CD4-positive, alpha-beta T cell (primary cell): Measurements from ENCODE around the gene LUC7L2. TPM values are rescaled to one million over a fixed set of nuclear protein-coding genes. Genes with fewer than 3 reads are reported as not detected.
"Not testable (repeated sequence)": the region's sequence is repeated elsewhere in the genome, so short reads cannot be mapped to it uniquely, and the experiment has no call there.

Experiments used
- ATAC-seq: fragments of 200-7000 bp; cut with Tn5 transposase; one replicate; pipeline ENCODE4 v1.10.0; 2022; ENCODE audit warnings: mild to moderate bottlenecking; ENCODE audit not compliant: poor library complexity
- CTCF ChIA-PET: fragments of 350-600 bp; sonication (Branson Sonifier 250); formaldehyde crosslinking; loops from one replicate; lab custom pipeline; 2021; ENCODE audit warnings: antibody characterized with exemption, inconsistent platforms; lab: Charles Lee
- POLR2A ChIA-PET: fragments of 350-600 bp; sonication (Branson Sonifier 250); formaldehyde crosslinking; loops from one replicate; lab custom pipeline; 2021; ENCODE audit warnings: antibody characterized with exemption, inconsistent platforms; lab: Charles Lee
- DNase-seq, 14 experiments: peaks; one replicate each; pipeline ENCODE4 v3.0.0-alpha.2; 2013 to 2020; ENCODE audit warnings: mixed read lengths in 2 of 14
- H3K27ac ChIP-seq, 2 donors: one replicate each; pipeline versions ENCODE4 v1.5.1 to v1.7.0; 2013; ENCODE audit warnings: low read length in 2 of 2, low read depth in 1 of 2, mild to moderate bottlenecking in 1 of 2
- H3K27me3 ChIP-seq, 2 experiments: 1 replicate in 1 of 2; 2 replicates in 1 of 2; pipeline versions ENCODE4 v1.6.1 to v1.7.0; 2013; ENCODE audit warnings: low read length in 2 of 2, control low read depth in 1 of 2, mild to moderate bottlenecking in 1 of 2, moderate library complexity in 1 of 2; ENCODE audit not compliant: insufficient read depth in 2 of 2, control insufficient read depth in 1 of 2
- H3K36me3 ChIP-seq: one replicate; pipeline ENCODE4 v1.6.1; 2013; ENCODE audit warnings: low read length, control low read depth; ENCODE audit not compliant: insufficient read depth
- H3K4me1 ChIP-seq: one replicate; pipeline ENCODE4 v1.6.1; 2013; ENCODE audit warnings: low read length, control low read depth; ENCODE audit not compliant: insufficient read depth
- H3K4me3 ChIP-seq: one replicate; pipeline ENCODE4 v1.5.1; 2013; ENCODE audit warnings: mild to moderate bottlenecking, low read length, moderate library complexity
- H3K9me3 ChIP-seq, 2 experiments: 1 replicate in 1 of 2; 2 replicates in 1 of 2; pipeline versions ENCODE4 v1.6.1 to v1.7.0; 2013; ENCODE audit warnings: low read length in 2 of 2, mild to moderate bottlenecking in 2 of 2, control low read depth in 1 of 2, moderate library complexity in 1 of 2; ENCODE audit not compliant: control insufficient read depth in 1 of 2, insufficient read depth in 1 of 2
- H3K27ac Mint-ChIP-seq: one replicate; pipeline ENCODE4 v1.8.0; 2020; ENCODE audit warnings: mixed read lengths
- H3K27me3 Mint-ChIP-seq: one replicate; pipeline ENCODE4 v1.8.0; 2021; ENCODE audit warnings: mixed read lengths
- H3K36me3 Mint-ChIP-seq: one replicate; pipeline ENCODE4 v1.8.0; 2021; ENCODE audit warnings: low read depth, mixed read lengths
- H3K4me1 Mint-ChIP-seq: one replicate; pipeline ENCODE4 v1.8.0; 2021; ENCODE audit warnings: low read depth, mixed read lengths
- H3K4me3 Mint-ChIP-seq: one replicate; pipeline ENCODE4 v1.8.0; 2020; ENCODE audit warnings: mild to moderate bottlenecking, mixed read lengths
- H3K9me3 Mint-ChIP-seq: one replicate; pipeline ENCODE4 v1.8.0; 2020; ENCODE audit warnings: mixed read lengths
- CTCF ChIP-seq: fragments of 200-600 bp; IDR thresholded peaks from one replicate; pipeline ENCODE4 v1.8.0; 2022; ENCODE audit warnings: antibody characterized with exemption, mild to moderate bottlenecking
- intact Hi-C, 2 experiments: fragments of 100-400 bp; cut with DNase I in 1 of 2; cut with micrococcal nuclease in 1 of 2; formaldehyde crosslinking; loops; one replicate each; pipeline versions ENCODE4 v1.15.1 to v1.9.0; 2023 to 2025; cut with DNase I, micrococcal nuclease
- polyA plus RNA-seq, 2 donors: library from polyadenylated mRNA; unstranded; fragments of 120-200 nt; gene quantifications; one replicate each; pipeline ENCODE4 v1.2.1, GENCODE V29; 2013
- total RNA-seq, 174 experiments: library from RNA in 2 of 174; stranded (reverse) in 2 of 174; gene quantifications; one replicate each; pipeline ENCODE4 v1.2.3 and lab custom pipeline; 2021 to 2026

The LUC7L2 gene
- total RNA-seq (100 to 1,000 TPM; 177 to 194 TPM), total RNA-seq (lab: John Stamatoyannopoulos, UW) (31.7 to 77.7 (median 49.4) reads per million in 172 experiments)
- polyA plus RNA-seq (2013, experiment 1 of 2), result 69.5 TPM
- 85.2 TPM for polyA plus RNA-seq (2013, experiment 2 of 2)

GRCh38 chr7:139359366-139360209 lies at the start of gene LUC7L2:
Gene LUC7L2 (plus strand): TSS chr7:139359894. CDS start chr7:139360262, 368 bp downstream.
- H3K9me3 Mint-ChIP-seq, result no peaks in the 10 kb centered on the region

GRCh38 chr7:139317939-139318505 lies 41.7 kb upstream of the LUC7L2 start:
- no peak for ATAC-seq
- no peak for DNase-seq
- Histone ChIP-seq H3K27ac (no peak overlapping the region), H3K4me1 (no peaks in the 10 kb centered on the region), H3K36me3 (no peaks in the 10 kb centered on the region), H3K4me3 (no peak overlapping the region), H3K27me3 (no peaks in the 10 kb centered on the region), H3K9me3 (no peaks in the 10 kb centered on the region)
- H3K4me3 Mint-ChIP-seq, result no peak overlapping the region
- H3K36me3 Mint-ChIP-seq, result no peaks in the 10 kb centered on the region
- no peaks in the 10 kb centered on the region for H3K4me1 Mint-ChIP-seq
- TF ChIP-seq CTCF, result no peak
- H3K27me3 Mint-ChIP-seq, result no peaks in the 10 kb centered on the region
- H3K27ac Mint-ChIP-seq, result no peak overlapping the region
- intact Hi-C loops, result no loop called here
- CTCF ChIA-PET, result no interaction called here
- POLR2A ChIA-PET, result no interaction called here
- H3K9me3 Mint-ChIP-seq, result no peaks in the 10 kb centered on the region

More at GRCh38 chr7:139359366-139360209, at the start of gene LUC7L2:
- intact Hi-C loops, result loop anchor here (1.0 to 10.0 kb wide), 6 partner anchors 18 to 815 kb away; partner anchors contain the start of genes FMC1 (in 1 of the 2), KDM7A (in 1 of the 2) and UBN2 (in 1 of the 2)
- no peaks in the 10 kb centered on the region for H3K27me3 Mint-ChIP-seq
- Histone ChIP-seq H3K36me3 (peaks cover 7% of the 10 kb centered on the region), H3K27ac (peak within 1 kb of the TSS; percentile 98 to 99), H3K9me3 (no peaks in the 10 kb centered on the region), H3K27me3 (no peaks in the 10 kb centered on the region), H3K4me1 (peaks cover 25% of the 10 kb centered on the region), H3K4me3 (peak within 1 kb of the TSS; percentile 91)
- peaks cover 34% of the 10 kb centered on the region for H3K36me3 Mint-ChIP-seq
- DNase-seq (peak; percentile 99 to 100 (median 99)), ATAC-seq (peak; percentile 72)
- ChIA-PET POLR2A (interaction anchor here (0.6 to 7.0 kb wide), 23 partner anchors 8 to 1655 kb away, joined by 3 to 166 read pairs (median 5); partner anchors contain the start of genes FMC1, KDM7A, MRPS33 and UBN2), CTCF (interaction anchor here (0.6 to 1.4 kb wide), 4 partner anchors 10 to 1337 kb away, joined by 3 to 4 read pairs (median 4); partner anchors contain the start of gene NDUFB2)
- H3K27ac Mint-ChIP-seq, result peak within 1 kb of the TSS; percentile 98
- H3K4me3 Mint-ChIP-seq, result peak within 1 kb of the TSS; percentile 99
- TF ChIP-seq CTCF, result no peak
- peaks cover 52% of the 10 kb centered on the region for H3K4me1 Mint-ChIP-seq

GRCh38 chr7:139321071-139321745 lies 38.5 kb upstream of the LUC7L2 start:
- TF ChIP-seq CTCF, result no peak
- Histone ChIP-seq H3K9me3 (no peaks in the 10 kb centered on the region), H3K27ac (no peak overlapping the region), H3K27me3 (no peaks in the 10 kb centered on the region), H3K36me3 (no peaks in the 10 kb centered on the region), H3K4me1 (no peaks in the 10 kb centered on the region), H3K4me3 (no peak overlapping the region)
- DNase-seq (peak in 2 of 14 experiments; percentile 6 to 18), ATAC-seq (no peak)
- ChIA-PET POLR2A (no interaction called here), CTCF (interaction anchor here (0.5 kb wide), 1 partner anchor 61 kb away, joined by 3 read pairs; no protein-coding TSS in a partner anchor)
- Mint-ChIP-seq H3K36me3 (no peaks in the 10 kb centered on the region), H3K27me3 (no peaks in the 10 kb centered on the region), H3K4me3 (no peak overlapping the region), H3K4me1 (no peaks in the 10 kb centered on the region), H3K9me3 (no peaks in the 10 kb centered on the region), H3K27ac (no peak overlapping the region)
- intact Hi-C loops, result no loop called here

GRCh38 chr7:139324709-139325108 lies 35.0 kb upstream of the LUC7L2 start:
- H3K4me1 ChIP-seq, POLR2A ChIA-PET, H3K4me3 ChIP-seq, DNase-seq, intact Hi-C loops, H3K36me3 ChIP-seq, H3K27ac Mint-ChIP-seq, H3K9me3 Mint-ChIP-seq, H3K9me3 ChIP-seq, H3K27ac ChIP-seq, H3K27me3 ChIP-seq, H3K4me3 Mint-ChIP-seq, H3K4me1 Mint-ChIP-seq, H3K27me3 Mint-ChIP-seq, CTCF ChIA-PET, ATAC-seq, H3K36me3 Mint-ChIP-seq: not testable (repeated sequence)
